PC-3 (cell line): Measurements from ENCODE around the gene ZFP3. TPM values are rescaled to one million over a fixed set of nuclear protein-coding genes. Genes with fewer than 3 reads are reported as not detected.
"Not testable (repeated sequence)": the region's sequence is repeated elsewhere in the genome, so short reads cannot be mapped to it uniquely, and the experiment has no call there.

ENCODE experiments used
- ATAC-seq: fragments of 200-7000 bp; cut with Tn5 transposase; 2 replicates; pipeline ENCODE4 v1.9.1; 2020; ENCODE audit warnings: mild to moderate bottlenecking, moderate library complexity
- BruUV-seq: library from RNA; stranded (reverse); fragments of 400-500 nt; replicated peaks from 2 replicates; lab custom pipeline; 2021; lab: Mats Ljungman, UMichigan
- CTCF ChIA-PET: fragments of 300-600 bp; sonication (Branson Sonifier 250); formaldehyde crosslinking; loops from one replicate; lab custom pipeline; 2022; ENCODE audit warnings: antibody characterized with exemption; lab: Charles Lee
- POLR2A ChIA-PET: fragments of 300-600 bp; sonication (Branson Sonifier 250); formaldehyde crosslinking; loops from one replicate; lab custom pipeline; 2022; ENCODE audit warnings: antibody characterized with exemption; ENCODE audit not compliant: unreplicated experiment; lab: Charles Lee
- DNase-seq: peaks from one replicate; pipeline ENCODE4 v3.0.0-alpha.2; 2015
- H2AFZ ChIP-seq: fragments of 300-600 bp; sonication (generic); 2 replicates; pipeline ENCODE4 v1.6.0; 2016; ENCODE audit warnings: antibody characterized with exemption, low read length
- H3F3A ChIP-seq: fragments of 300-600 bp; sonication (generic); one replicate; pipeline ENCODE4 v1.6.0; 2017; ENCODE audit warnings: antibody characterized with exemption, low read length, control low read depth, mild to moderate bottlenecking; ENCODE audit not compliant: unreplicated experiment
- H3K27ac ChIP-seq: fragments of 300-600 bp; sonication (generic); 2 replicates; pipeline ENCODE4 v1.5.1; 2016; ENCODE audit warnings: mild to moderate bottlenecking, low read length
- H3K27me3 ChIP-seq: fragments of 300-600 bp; sonication (generic); 2 replicates; pipeline ENCODE4 v1.6.1; 2016; ENCODE audit warnings: low read length, mixed read lengths
- H3K36me3 ChIP-seq: fragments of 300-600 bp; sonication (generic); 2 replicates; pipeline ENCODE4 v1.6.1; 2016; ENCODE audit warnings: low read depth, mixed run types, low read length, mixed read lengths
- H3K4me1 ChIP-seq: fragments of 300-600 bp; sonication (generic); 2 replicates; pipeline ENCODE4 v1.5.1; 2016; ENCODE audit warnings: low read length; ENCODE audit not compliant: insufficient read depth
- H3K4me2 ChIP-seq: fragments of 300-600 bp; sonication (generic); 2 replicates; pipeline ENCODE4 v1.6.0; 2016; ENCODE audit warnings: low read length
- H3K4me3 ChIP-seq: fragments of 300-600 bp; sonication (generic); 2 replicates; pipeline ENCODE4 v1.5.1; 2016; ENCODE audit warnings: mild to moderate bottlenecking, low read length, mixed read lengths
- H3K79me2 ChIP-seq: fragments of 300-600 bp; sonication (generic); 2 replicates; pipeline ENCODE4 v1.6.1; 2017; ENCODE audit warnings: low read length, mixed read lengths
- H3K9ac ChIP-seq: fragments of 300-600 bp; sonication (generic); 2 replicates; pipeline ENCODE4 v1.6.0; 2016; ENCODE audit warnings: mild to moderate bottlenecking, low read length
- H3K9me2 ChIP-seq: fragments of 300-600 bp; sonication (generic); replicated peaks from 2 replicates; pipeline ENCODE4 v1.6.1; 2016; ENCODE audit warnings: mixed run types, low read length, mixed read lengths
- H3K9me3 ChIP-seq: fragments of 300-600 bp; sonication (generic); 2 replicates; pipeline ENCODE4 v1.6.1; 2016; ENCODE audit warnings: low read length, mixed read lengths
- H4K20me1 ChIP-seq: fragments of 300-600 bp; sonication (generic); 2 replicates; pipeline ENCODE4 v1.6.1; 2016; ENCODE audit warnings: low read length, mixed read lengths
- CTCF ChIP-seq: fragments of 300-600 bp; sonication (generic); conservative IDR thresholded peaks from 2 replicates; pipeline ENCODE4 v1.5.1; 2017; ENCODE audit warnings: antibody characterized with exemption, low read depth, mild to moderate bottlenecking, low read length
- EZH2 ChIP-seq: fragments of 300-600 bp; sonication (generic); IDR thresholded peaks from one replicate; pipeline ENCODE4 v1.6.1; 2017; ENCODE audit warnings: antibody characterized with exemption, mild to moderate bottlenecking, low read length; ENCODE audit not compliant: unreplicated experiment
- EZH2phosphoT487 ChIP-seq: fragments of 300-600 bp; sonication (generic); IDR thresholded peaks from 2 replicates; pipeline ENCODE4 v1.6.1; 2018; ENCODE audit warnings: mild to moderate bottlenecking, antibody characterized with exemption, low read length, borderline replicate concordance
- intact Hi-C: fragments of 100-400 bp; cut with micrococcal nuclease; formaldehyde crosslinking; loops from 2 replicates; pipeline ENCODE4 v1.9.0; 2023
- total RNA-seq: library from RNA; depleted of rRNA; stranded (reverse); fragments of >200 nt; gene quantifications from 2 replicates; pipeline ENCODE4 v1.2.3, GENCODE V29; 2014; rRNA removed

Gene ZFP3
- total RNA-seq, 1 experiment from 2014 or later, result 0.84 TPM

- no peak overlapping the region for H3K9ac ChIP-seq
- DNase-seq, result no peak
- no peak for ATAC-seq
Measured at GRCh38 chr17:5138616-5139457, 60.6 kb downstream of the ZFP3 start.

DNA sequence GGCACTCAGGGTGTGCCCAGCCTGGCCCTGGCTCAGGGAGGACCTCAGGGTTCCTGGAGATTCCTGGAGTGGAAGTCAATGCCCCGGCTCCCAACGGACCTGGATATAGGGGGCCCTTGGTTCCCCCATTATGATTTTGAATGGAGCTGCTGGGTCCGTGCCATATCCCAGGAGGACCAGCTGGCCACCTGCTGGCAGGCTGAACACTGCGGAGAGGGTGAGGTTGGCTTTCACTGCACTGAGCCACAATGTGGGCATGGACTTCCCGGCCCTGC is 61.1 kb downstream of the ZFP3 start:
- H3K9me3 ChIP-seq, result no peaks in the 10 kb centered on the region
- BruUV-seq, result no TSS peak
- no peaks in the 10 kb centered on the region for H3K79me2 ChIP-seq
- no peak for ATAC-seq
- H3F3A ChIP-seq, result no peaks in the 10 kb centered on the region
- H3K4me1 ChIP-seq, result no peaks in the 10 kb centered on the region
- no peak overlapping the region for H3K9ac ChIP-seq
- DNase-seq, result no peak
- H4K20me1 ChIP-seq, result no peaks in the 10 kb centered on the region
- H3K4me3 ChIP-seq, result no peak overlapping the region
- H3K4me2 ChIP-seq, result no peak overlapping the region
- no peaks in the 10 kb centered on the region for H3K36me3 ChIP-seq
- ChIA-PET CTCF (no interaction called here), POLR2A (no interaction called here)
- H3K27me3 ChIP-seq, result no peaks in the 10 kb centered on the region
- H3K9me2 ChIP-seq, result no peaks in the 10 kb centered on the region
- intact Hi-C loops, result no loop called here
- H3K27ac ChIP-seq, result no peak overlapping the region
- H2AFZ ChIP-seq, result no peak overlapping the region
- TF ChIP-seq EZH2 (no peak), EZH2phosphoT487 (no peak), CTCF (no peak)

More at GRCh38 chr17:5138616-5139457, 60.6 kb downstream of the ZFP3 start:
- POLR2A ChIA-PET, result no interaction called here
- H3K4me3 ChIP-seq, result no peak overlapping the region
- no peaks in the 10 kb centered on the region for H3K79me2 ChIP-seq
- no peaks in the 10 kb centered on the region for H3F3A ChIP-seq
- no peak overlapping the region for H3K27ac ChIP-seq
- TF ChIP-seq EZH2phosphoT487, result no peak
- no peak for TF ChIP-seq EZH2
- TF ChIP-seq CTCF, result no peak
- intact Hi-C loops, result no loop called here
- no peaks in the 10 kb centered on the region for H3K36me3 ChIP-seq
- no TSS peak for BruUV-seq
- H3K4me2 ChIP-seq, result no peak overlapping the region
- H3K9me2 ChIP-seq, result no peaks in the 10 kb centered on the region
- H4K20me1 ChIP-seq, result no peaks in the 10 kb centered on the region
- H3K27me3 ChIP-seq, result no peaks in the 10 kb centered on the region
- H2AFZ ChIP-seq, result no peak overlapping the region
- CTCF ChIA-PET, result no interaction called here
- H3K4me1 ChIP-seq, result no peaks in the 10 kb centered on the region
- no peaks in the 10 kb centered on the region for H3K9me3 ChIP-seq

GRCh38 chr17:5142877-5143276 is 64.6 kb downstream of the ZFP3 start:
- H3K36me3 ChIP-seq, H3K4me3 ChIP-seq, H3K27ac ChIP-seq, BruUV-seq, H3K9ac ChIP-seq, H3K4me2 ChIP-seq, H3K9me2 ChIP-seq, intact Hi-C loops, H3K27me3 ChIP-seq, CTCF ChIA-PET, H3K79me2 ChIP-seq, H2AFZ ChIP-seq, H3F3A ChIP-seq, H3K4me1 ChIP-seq, POLR2A ChIA-PET, H4K20me1 ChIP-seq, DNase-seq, ATAC-seq, H3K9me3 ChIP-seq: not testable (repeated sequence)

Other genes with a start within 250 kb of the ZFP3 start
- gene MINK1, start 245.1 kb upstream of the ZFP3 start, total RNA-seq, result 44.5 and 64.8 TPM in 2 replicates
- gene C17orf107, start 178.9 kb upstream of the ZFP3 start, total RNA-seq, result 0.35 and 0.36 TPM in 2 replicates
- gene CHRNE, start 175.4 kb upstream of the ZFP3 start, total RNA-seq, result 0.11 TPM in 1 of 2 replicates, not detected in the other
- gene GP1BA, start 146.2 kb upstream of the ZFP3 start, total RNA-seq, result not detected in 2 replicates
- gene SLC25A11, start 138.4 kb upstream of the ZFP3 start, total RNA-seq, result 64.3 and 72.1 TPM in 2 replicates
- gene RNF167, start 138.2 kb upstream of the ZFP3 start, total RNA-seq, result 37.8 and 43.1 TPM in 2 replicates
- 1,914 and 2,339 TPM in 2 replicates for gene PFN1, start 129.9 kb upstream of the ZFP3 start, total RNA-seq
- gene ENO3, start 127.3 kb upstream of the ZFP3 start, total RNA-seq, result 2.4 and 7.5 TPM in 2 replicates
- gene SPAG7, start 110.7 kb upstream of the ZFP3 start, total RNA-seq, result 44.1 and 48.4 TPM in 2 replicates
- 6.2 and 27.2 TPM in 2 replicates for gene CAMTA2, start 90.8 kb upstream of the ZFP3 start, total RNA-seq
- gene INCA1, start 80.9 kb upstream of the ZFP3 start, total RNA-seq, result not detected in 2 replicates
- gene KIF1C, start 80.5 kb upstream of the ZFP3 start, total RNA-seq, result 60.9 and 67.9 TPM in 2 replicates
- not detected in 2 replicates for gene SLC52A1, start 43.0 kb upstream of the ZFP3 start, total RNA-seq
- gene ZNF232, start 33.4 kb downstream of the ZFP3 start, total RNA-seq, result 3.5 and 4.7 TPM in 2 replicates
- not detected in 2 replicates for gene USP6, start 37.6 kb downstream of the ZFP3 start, total RNA-seq
- gene ZNF594, start 113.4 kb downstream of the ZFP3 start, total RNA-seq, result 1.7 and 9.4 TPM in 2 replicates
- not detected in 2 replicates for gene SCIMP, start 156.4 kb downstream of the ZFP3 start, total RNA-seq
- gene RABEP1, start 203.8 kb downstream of the ZFP3 start, total RNA-seq, result 22.1 and 24.4 TPM in 2 replicates